GM12892 (cell line): ENCODE measurements around the gene MRPL19.

Experiments
- POLR2A ChIP-seq: IDR thresholded peaks from 2 replicates; pipeline ENCODE4 v1.6.1; 2011; ENCODE audit warnings: low read depth, low read length, control low read depth
- TAF1 ChIP-seq: IDR thresholded peaks from 2 replicates; pipeline ENCODE4 v1.6.1; 2011; ENCODE audit warnings: low read depth, mild to moderate bottlenecking, control low read depth, low read length, borderline replicate concordance

GRCh38 chr2:75632813-75633212, 13.8 kb upstream of the MRPL19 start:
- no peak for TF ChIP-seq TAF1
- TF ChIP-seq POLR2A: no peak
